Anterior cingulate cortex (tissue), 58 donors: Measurements from ENCODE around the gene SVOP.
"Not testable (repeated sequence)": the region's sequence is repeated elsewhere in the genome, so short reads cannot be mapped to it uniquely, and the experiment has no call there.

Experiments used
- DNase-seq, 58 donors: peaks; one replicate each; lab custom pipeline; 2025; lab: John Stamatoyannopoulos, UW

SVOP gene

GRCh38 chr12:109033239-109034196 is 12.7 kb upstream of the SVOP start:
- no peak for DNase-seq

GRCh38 chr12:109029411-109029810 is 8.5 kb upstream of the SVOP start:
- DNase-seq = no peak

- DNase-seq = not testable (repeated sequence)
These were observed 7.8 kb upstream of the SVOP start for GRCh38 chr12:109028624-109029023.

- DNase-seq = peak in 3 of 58 donors; percentile 14 to 48 (median 28)
These were observed 6.9 kb upstream of the SVOP start for GRCh38 chr12:109027767-109028166.

- peak in 1 of 58 donors; percentile 18 for DNase-seq
These were observed 597 bp downstream of the SVOP start for GRCh38 chr12:109020146-109020795.

- DNase-seq = peak in 1 of 58 donors; percentile 13
These were observed 2.6 kb downstream of the SVOP start for GRCh38 chr12:109018296-109018695.

- no peak for DNase-seq
These were observed 3.9 kb downstream of the SVOP start for GRCh38 chr12:109016978-109017377.

GRCh38 chr12:109016016-109016415 is 4.9 kb downstream of the SVOP start:
- no peak for DNase-seq

GRCh38 chr12:109014984-109015765 is 5.7 kb downstream of the SVOP start:
- DNase-seq = no peak

- no peak for DNase-seq
These were observed 10.6 kb downstream of the SVOP start for GRCh38 chr12:109010259-109010658.

GRCh38 chr12:109009766-109010165 is 11.1 kb downstream of the SVOP start:
- no peak for DNase-seq

GRCh38 chr12:109004017-109004416 is 16.9 kb downstream of the SVOP start:
- DNase-seq = no peak

- no peak for DNase-seq
These were observed 24.5 kb downstream of the SVOP start for GRCh38 chr12:108996320-108996719.

- DNase-seq = no peak
These were observed 25.4 kb downstream of the SVOP start for GRCh38 chr12:108995370-108995992.

- not testable (repeated sequence) for DNase-seq
These were observed 30.8 kb downstream of the SVOP start for GRCh38 chr12:108990103-108990502.

GRCh38 chr12:108989376-108989775 is 31.5 kb downstream of the SVOP start:
- DNase-seq = no peak

GRCh38 chr12:108985750-108986149 is 35.1 kb downstream of the SVOP start:
- DNase-seq = no peak

GRCh38 chr12:108983227-108983626 is 37.6 kb downstream of the SVOP start:
- no peak for DNase-seq

- no peak for DNase-seq
These were observed 38.1 kb downstream of the SVOP start for GRCh38 chr12:108982621-108983219.

- DNase-seq = no peak
These were observed 39.0 kb downstream of the SVOP start for GRCh38 chr12:108981835-108982234.
